ENCODE measurements around the gene LRBA. TPM values are rescaled to one million over a fixed set of nuclear protein-coding genes. Genes with fewer than 3 reads are reported as not detected.

Gene LRBA
- total RNA-seq, 1 experiment from 2014 or later: 69.1 TPM

GRCh38 chr4:150232029-150232428 is 783.1 kb downstream of the LRBA start:
- Mint-ChIP-seq H3K27ac (no peak overlapping the region), H3K36me3 (no peaks in the 10 kb centered on the region), H3K27me3 (ENCODE audit: low read depth) (no peaks in the 10 kb centered on the region; the same call in 1 of the 2 replicates), H3K9me3 (peaks cover 4% of the 10 kb centered on the region; the same call in 1 of the 2 replicates), H3K4me1 (peaks cover 33% of the 10 kb centered on the region), H3K4me3 (no peak overlapping the region)
- no peak for DNase-seq (ENCODE audit: low spot score)
- ChIA-PET POLR2A (no interaction called here), CTCF (no interaction called here)
- TF ChIP-seq CREB1 (CRISPR knock-in tag; IDR thresholded peaks at IDR 0.05) (no peak), ATF6 (CRISPR knock-in tag; IDR thresholded peaks at IDR 0.05) (no peak), SMAD3 (CRISPR knock-in tag; IDR thresholded peaks at IDR 0.05; ENCODE audit: borderline replicate concordance) (no peak), NFATC4 (CRISPR knock-in tag; IDR thresholded peaks at IDR 0.05) (no peak), E2F1 (CRISPR knock-in tag; IDR thresholded peaks at IDR 0.05) (no peak), RELA (CRISPR knock-in tag; IDR thresholded peaks at IDR 0.05; ENCODE audit: borderline replicate concordance) (no peak), IRF2 (CRISPR knock-in tag; IDR thresholded peaks at IDR 0.05; ENCODE audit: borderline replicate concordance, low read depth) (no peak), PRDM15 (CRISPR knock-in tag; IDR thresholded peaks at IDR 0.05) (no peak), NFE2L1 (CRISPR knock-in tag; IDR thresholded peaks at IDR 0.05) (no peak), ESRRA (CRISPR knock-in tag; IDR thresholded peaks at IDR 0.05; ENCODE audit: borderline replicate concordance) (no peak), FOXP1 (CRISPR knock-in tag; IDR thresholded peaks at IDR 0.05; ENCODE audit: borderline replicate concordance) (no peak), ZNF317 (CRISPR knock-in tag; IDR thresholded peaks at IDR 0.05; ENCODE audit: borderline replicate concordance, low read depth) (no peak)
- ATAC-seq: no peak

GRCh38 chr4:150231107-150231770 is 783.8 kb downstream of the LRBA start:
- no peak for DNase-seq (ENCODE audit: low spot score)
- ChIA-PET POLR2A (no interaction called here), CTCF (interaction anchor here (1.1 to 2.4 kb wide), 3 partner anchors 12 to 22 kb away, joined by 5 to 14 read pairs (median 5); no protein-coding TSS in a partner anchor)
- no peaks in the 10 kb centered on the region; the same call in 1 of the 2 replicates for H3K27me3 Mint-ChIP-seq (ENCODE audit: low read depth)
- H3K27ac Mint-ChIP-seq: no peak overlapping the region
- ATAC-seq: no peak
- TF ChIP-seq FOXP1 (CRISPR knock-in tag; IDR thresholded peaks at IDR 0.05; ENCODE audit: borderline replicate concordance) (no peak), ZNF416 (CRISPR knock-in tag; IDR thresholded peaks at IDR 0.05) (no peak), NR3C1 (CRISPR knock-in tag; conservative IDR thresholded peaks at IDR 0.05; ENCODE audit: low read depth) (no peak), STAT6 (CRISPR knock-in tag; conservative IDR thresholded peaks at IDR 0.05; ENCODE audit: low read depth) (no peak)
- H3K9me3 Mint-ChIP-seq: peaks cover 4% of the 10 kb centered on the region; the same call in 1 of the 2 replicates
- no peak overlapping the region for H3K4me3 Mint-ChIP-seq
- H3K36me3 Mint-ChIP-seq: no peaks in the 10 kb centered on the region
- H3K4me1 Mint-ChIP-seq: peaks cover 32% of the 10 kb centered on the region
